ENCODE data around the gene SMG6.
A peak's percentile ranks its signal among the peaks of the same experiment; 100 is the strongest.

SMG6 gene

GRCh38 chr17:2056206-2057174, 247.1 kb downstream of the SMG6 start:
- DNase-seq, result peak; percentile 53

- peak; percentile 25 for DNase-seq
Observed at GRCh38 chr17:2055292-2056205, 248.0 kb downstream of the SMG6 start.

DNA sequence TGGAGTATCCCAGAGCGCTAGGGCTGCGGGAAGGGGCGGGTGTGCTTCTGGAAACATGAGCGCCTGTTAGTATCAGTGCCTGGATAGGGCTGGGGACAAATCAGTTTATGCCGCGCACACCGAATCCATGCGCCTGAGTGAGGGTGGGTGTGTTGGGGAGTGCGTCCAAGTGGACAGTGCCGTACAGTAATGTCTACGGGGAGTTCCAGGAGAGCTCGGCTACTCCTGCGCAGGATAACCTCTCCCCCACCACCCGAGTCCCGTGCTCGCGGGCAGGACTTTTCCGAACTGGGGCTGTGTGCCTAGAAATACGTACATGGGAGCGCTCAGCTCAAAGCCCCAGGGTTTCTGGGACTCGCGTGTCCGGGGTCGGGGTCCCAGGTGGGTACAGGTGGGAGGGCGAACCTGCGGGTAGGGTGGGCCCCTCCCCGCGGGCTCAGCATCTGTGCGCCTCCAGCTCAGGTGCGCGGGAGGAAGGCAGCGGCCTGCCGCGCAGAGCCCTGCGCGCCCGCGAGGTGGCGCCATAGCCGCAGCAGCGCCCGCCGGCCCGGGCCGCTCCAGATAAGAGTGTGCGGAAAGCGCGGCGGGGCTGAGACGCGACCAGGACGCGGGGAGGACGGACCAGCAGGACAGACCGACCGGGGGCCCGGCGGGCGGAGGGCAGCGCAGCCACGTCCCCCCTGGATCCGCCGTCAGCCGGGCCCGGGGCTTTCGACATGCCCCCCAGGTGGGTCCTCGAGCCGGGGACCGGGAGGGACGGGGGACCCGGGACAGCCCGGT, 248.9 kb downstream of the SMG6 start, which contains the start of gene HIC1:
TSS of gene HIC1 (plus strand) at position 592 of the 780 bp plus-strand sequence. CDS start 1,588 bp downstream, outside the sequence.
- DNase-seq, result peak; percentile 76

DNA sequence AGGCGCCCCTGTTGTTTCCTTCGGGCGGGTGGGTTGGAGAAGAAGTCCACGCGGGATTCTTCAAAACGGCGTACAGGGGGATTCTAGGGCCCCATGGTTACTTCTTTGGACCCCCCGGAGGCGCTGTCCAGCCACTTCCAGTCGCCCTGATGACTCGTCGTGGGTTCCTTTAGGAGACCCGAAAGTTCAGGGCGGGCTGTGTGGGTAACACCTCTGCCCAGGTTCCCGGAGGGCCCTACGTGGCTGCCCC, 249.4 kb downstream of the SMG6 start:
- DNase-seq, result no peak

- peak; percentile 64 for DNase-seq
Observed at GRCh38 chr17:2053380-2054261, 250.0 kb downstream of the SMG6 start.

GRCh38 chr17:2051933-2052559, 251.5 kb downstream of the SMG6 start:
- DNase-seq, result no peak

- no peak for DNase-seq
Observed at GRCh38 chr17:2051061-2051932, 252.3 kb downstream of the SMG6 start.

DNA sequence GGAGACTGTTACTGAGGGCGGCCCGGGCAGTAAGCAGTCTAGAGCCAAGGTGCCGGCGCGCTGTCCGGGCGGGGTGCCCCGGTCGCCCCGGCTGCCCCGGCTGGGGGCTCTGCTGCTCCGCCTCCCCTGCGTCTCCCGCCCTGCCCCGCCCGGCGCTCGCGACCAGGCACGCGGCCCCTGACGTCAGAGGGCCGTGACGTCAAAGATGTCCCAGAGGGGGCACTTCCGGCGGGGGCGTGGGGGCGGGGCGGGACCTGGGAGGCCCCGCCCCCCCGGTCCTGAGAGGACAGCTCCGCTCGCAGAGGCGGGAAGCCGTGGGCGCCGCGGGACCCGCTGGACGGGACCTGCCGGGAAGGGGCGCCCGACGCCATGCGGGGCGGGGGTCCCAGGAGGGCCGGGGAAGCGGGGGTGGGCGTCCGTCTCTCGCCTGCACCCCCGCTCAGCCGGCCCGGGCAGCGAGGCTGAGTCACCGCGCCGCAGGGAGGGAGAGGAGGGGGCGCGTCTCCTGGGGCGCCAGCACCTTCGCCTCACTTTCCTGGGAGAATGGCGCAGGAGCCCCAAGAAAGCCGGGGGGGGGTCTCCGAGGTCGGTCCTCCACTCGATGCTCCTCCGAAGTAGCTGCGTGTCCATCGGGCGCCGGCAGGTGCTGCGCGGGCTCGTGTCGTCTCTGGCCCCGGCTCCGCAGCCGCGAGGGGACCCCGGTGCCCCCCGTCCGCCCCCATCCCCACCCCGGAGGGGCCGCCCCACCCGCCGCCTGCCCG, 253.1 kb downstream of the SMG6 start:
- DNase-seq, result peak; percentile 48

DNA sequence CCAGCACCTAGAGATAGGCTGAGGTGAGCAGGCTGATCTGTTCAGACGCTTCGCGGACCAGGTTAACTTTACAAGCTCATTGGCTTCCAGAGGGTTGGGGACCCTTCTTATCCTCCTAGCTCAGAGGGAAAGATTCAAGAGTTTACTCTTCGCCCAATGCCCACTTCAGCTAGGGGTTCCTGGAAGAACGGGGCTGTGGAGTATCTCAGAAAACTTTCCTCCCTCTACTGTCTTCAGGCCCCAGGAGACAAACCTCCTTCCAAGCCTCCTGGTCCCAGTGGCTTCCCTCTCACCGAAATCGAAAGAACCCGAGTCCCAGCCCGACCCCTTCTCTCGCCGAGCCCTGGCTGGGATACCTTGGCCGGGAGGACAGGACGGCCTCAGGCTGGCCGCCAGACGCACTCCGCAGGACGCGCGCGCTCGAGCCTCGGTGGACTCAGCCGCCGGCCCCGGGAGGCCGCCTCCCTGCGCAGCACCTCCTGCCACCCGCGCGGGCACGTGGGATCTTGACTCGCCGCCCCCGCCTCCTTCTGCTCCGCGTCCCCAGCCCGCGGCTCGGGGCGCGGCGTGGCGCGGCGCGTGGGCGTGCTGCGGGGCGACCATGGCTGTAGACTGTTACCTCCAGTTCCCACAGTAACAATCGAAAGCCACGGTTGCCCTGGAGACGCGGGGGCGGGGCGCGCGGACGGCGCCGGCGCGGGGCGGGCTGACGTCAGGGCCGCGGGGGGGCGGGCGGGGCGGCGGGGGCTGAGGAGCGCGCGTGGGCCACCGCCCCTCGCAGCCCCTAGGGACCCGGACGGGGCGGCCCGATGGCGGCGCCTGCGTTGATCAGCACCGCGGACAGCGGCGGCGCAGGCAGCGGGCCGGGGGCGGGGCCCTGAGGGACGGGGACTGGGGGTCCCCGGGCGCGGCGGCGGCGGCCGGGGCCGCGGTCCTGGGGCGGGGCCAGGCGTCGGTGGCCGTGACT, 254.0 kb downstream of the SMG6 start:
- DNase-seq, result peak; percentile 88

DNA sequence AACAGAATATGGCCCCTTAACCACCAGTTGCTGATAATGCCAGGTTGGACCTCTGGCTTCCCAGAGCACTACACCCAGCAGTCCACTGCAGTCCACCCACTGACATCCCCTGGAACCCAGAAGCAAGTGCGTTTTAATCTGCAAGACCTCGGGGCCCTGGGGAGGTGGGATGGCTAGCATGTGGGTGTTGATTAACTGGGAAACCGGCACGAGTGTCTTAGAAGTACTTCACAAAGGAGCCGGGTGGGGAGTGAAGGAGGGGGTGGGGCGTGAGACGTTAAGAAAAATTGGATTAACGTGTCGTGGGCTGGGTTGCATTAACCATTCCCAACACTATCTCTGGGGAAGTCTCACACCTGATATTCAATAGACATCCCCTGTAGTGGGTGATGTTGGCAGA, 254.8 kb downstream of the SMG6 start:
- DNase-seq, result no peak

DNA sequence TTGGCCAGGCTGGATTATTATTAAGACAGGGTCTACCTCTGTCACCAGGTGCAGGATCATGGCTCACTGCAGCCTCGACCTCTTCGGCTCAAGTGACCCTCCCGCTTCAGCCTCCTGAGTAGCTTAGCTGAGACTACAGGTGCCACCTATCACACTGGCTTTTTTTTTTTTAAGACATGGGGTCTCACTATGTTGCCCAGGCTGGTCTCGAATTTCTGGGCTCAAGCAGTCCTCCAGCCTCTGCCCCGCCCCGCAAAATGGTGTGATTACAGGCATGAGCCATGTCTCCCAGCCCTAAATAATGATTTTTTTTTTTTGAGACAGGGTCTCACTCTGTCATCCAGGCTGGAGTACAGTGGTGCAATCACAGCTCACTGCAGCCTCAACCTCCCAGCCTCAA, 256.0 kb downstream of the SMG6 start:
- DNase-seq, result no peak

DNA sequence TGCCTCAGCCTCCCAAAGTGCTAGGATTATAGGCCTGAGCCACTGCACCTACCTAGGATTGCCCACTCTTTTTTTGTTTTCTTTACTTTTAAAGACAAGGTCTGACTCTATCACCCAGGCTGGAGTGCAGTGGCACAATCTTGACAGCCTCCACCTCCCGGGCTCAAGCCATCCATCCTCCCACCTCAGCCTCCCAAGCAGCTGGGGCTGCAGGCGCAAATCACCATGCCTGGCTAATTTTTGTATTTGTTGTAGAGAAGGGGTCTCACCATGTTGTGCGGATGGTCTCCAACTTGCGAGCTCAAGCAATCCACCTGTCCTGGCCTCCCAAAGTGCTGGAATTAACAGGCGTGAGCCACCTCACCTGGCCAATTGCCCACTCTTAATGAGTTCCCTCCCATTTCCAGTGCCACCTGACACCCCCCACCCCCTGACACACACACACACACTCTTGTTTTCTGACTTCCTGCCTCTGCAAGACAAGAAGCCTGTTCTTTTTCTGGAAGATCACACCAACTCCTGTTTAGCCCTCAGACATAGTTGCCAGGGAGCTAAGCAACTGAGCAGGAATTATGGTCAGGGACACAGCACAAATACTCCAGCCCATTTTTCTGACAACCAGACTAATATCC, 259.2 kb downstream of the SMG6 start:
- DNase-seq, result no peak

DNA sequence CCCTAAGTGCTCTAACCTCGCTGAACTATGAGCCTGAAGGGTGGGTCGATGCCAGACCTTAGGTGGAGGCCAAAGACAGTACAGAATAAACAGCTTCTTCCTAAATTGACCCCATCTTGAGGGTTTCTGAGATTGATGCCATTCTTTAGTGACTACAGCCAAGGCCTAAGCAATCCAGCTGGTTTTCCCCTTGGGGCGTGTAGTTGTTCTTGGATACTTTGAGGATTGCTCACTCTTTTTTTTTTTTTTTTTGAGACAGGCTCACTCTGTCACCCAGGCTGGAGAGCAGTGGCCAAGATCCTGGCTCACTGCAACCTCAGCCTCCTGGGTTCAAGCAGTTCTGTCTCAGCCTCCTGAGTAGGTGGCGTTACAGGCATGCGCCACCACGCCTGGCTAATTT, 259.8 kb downstream of the SMG6 start:
- no peak for DNase-seq

DNA sequence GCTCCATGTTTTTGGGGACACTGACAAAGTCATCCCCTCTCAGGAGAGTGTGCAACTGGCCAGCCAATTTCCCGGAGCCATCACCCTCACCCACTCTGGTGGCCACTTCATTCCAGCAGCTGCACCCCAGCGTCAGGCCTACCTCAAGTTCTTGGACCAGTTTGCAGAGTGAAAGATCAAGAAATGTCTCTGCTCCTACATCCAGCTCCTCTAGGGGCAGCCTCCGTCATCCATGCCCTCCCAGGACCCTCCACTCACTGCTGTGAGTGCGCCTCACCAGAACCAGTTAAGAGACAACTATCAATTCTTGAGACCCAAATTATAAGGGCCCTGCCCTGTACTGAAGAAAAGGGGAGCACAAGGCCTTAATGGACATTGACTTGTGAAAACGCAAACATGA, 260.7 kb downstream of the SMG6 start:
- no peak for DNase-seq

GRCh38 chr17:2042390-2042847, 261.2 kb downstream of the SMG6 start:
- DNase-seq, result no peak

- peak; percentile 96 for DNase-seq
Observed at GRCh38 chr17:2041561-2042389, 261.8 kb downstream of the SMG6 start, which contains the start of gene OVCA2. Gene OVCA2, plus strand, starts transcription at chr17:2042022. Its CDS starts 26 bp downstream, at chr17:2042048.

All from activated effector memory CD4-positive, alpha-beta T cell treated with Interleukin-2 at 50 U/mL for 16 hours (primary cell).